Psoas muscle (tissue), 8 donors: ENCODE measurements around the gene ERCC2. TPM values are rescaled to one million over a fixed set of nuclear protein-coding genes. Genes with fewer than 3 reads are reported as not detected.

ENCODE experiments used
- ATAC-seq, 4 donors: fragments of 200-7000 bp; cut with Tn5 transposase; one replicate each; pipeline ENCODE4 v1.9.1; 2020; ENCODE audit warnings: moderate library complexity in 3 of 4, mild to moderate bottlenecking in 2 of 4
- DNase-seq, 2 donors: peaks; one replicate each; pipeline ENCODE4 v3.0.0-alpha.2; 2020
- H3K27ac ChIP-seq: fragments of 200-600 bp; one replicate; pipeline ENCODE4 v1.8.0; 2022
- H3K27me3 ChIP-seq, 3 donors: fragments of 200-600 bp in 1 of 3; one replicate each; pipeline versions ENCODE4 v1.6.1 to v1.8.0; 2013 to 2022; ENCODE audit warnings: low read length in 2 of 3, mild to moderate bottlenecking in 2 of 3, moderate library complexity in 1 of 3; ENCODE audit not compliant: insufficient read depth in 3 of 3
- H3K36me3 ChIP-seq, 2 donors: fragments of 200-600 bp in 1 of 2; one replicate each; pipeline versions ENCODE4 v1.6.1 to v1.8.0; 2013 to 2022; ENCODE audit warnings: low read depth in 1 of 2, mild to moderate bottlenecking in 1 of 2, moderate library complexity in 1 of 2; ENCODE audit not compliant: insufficient read depth in 1 of 2
- H3K4me1 ChIP-seq: fragments of 200-600 bp; one replicate; pipeline ENCODE4 v1.8.0; 2022
- H3K4me3 ChIP-seq: fragments of 200-600 bp; one replicate; pipeline ENCODE4 v1.8.0; 2022; ENCODE audit warnings: mild to moderate bottlenecking
- H3K9me3 ChIP-seq: fragments of 200-600 bp; one replicate; pipeline ENCODE4 v1.8.0; 2022
- WGBS, 3 donors: extraction: QIAGEN DNeasy Blood & Tissue Kit; methylation state at CpG; one replicate each; pipeline versions ENCODE4 v1.1.6 to v1.1.7; 2013; 5-methylcytosine and 5-hydroxymethylcytosine counted together
- intact Hi-C, 2 donors: fragments of 100-400 bp; cut with DNase I; formaldehyde crosslinking; loops; one replicate each; pipeline versions ENCODE4 v1.11.0 to v1.14.2; 2022
- polyA plus RNA-seq, 3 donors: library from polyadenylated mRNA; stranded (reverse); fragments of 200-250 nt; gene quantifications; one replicate each; pipeline ENCODE4 v1.2.3, GENCODE V29; 2013
- total RNA-seq, 4 donors: library from RNA; stranded (reverse); fragmentation: NEBNext Ultra II Directional in 2 of 4; extraction: Animal tissue kit (Norgen Biotek cat#: 25700) in 2 of 4; gene quantifications; one replicate each; pipeline versions ENCODE4 v1.2.1 to v1.2.4, GENCODE V29; 2021 to 2023
- TF ChIP-seq, protein P1 (sequence below): fragments of 200-600 bp; IDR thresholded peaks from one replicate; pipeline ENCODE4 v1.8.0; 2022; ENCODE audit warnings: antibody characterized with exemption
- donor health status: healthy with polysubstance abuse.
- donor health status: DM: no; HTN: no; CAD: no; lungs with moderate emphysema.
- donor health status: Bipolar disorder and iron deficiency.
- donor health status: healthy.
- donor health status: DM: yes; HTN: yes; CAD: no.
- donor health status: DM: no; HTN: no; CAD: no.
- donor health status: DM: no; HTN: no; CAD: no.
- donor health status: DM: yes; HTN: yes; CAD: no.

ERCC2 gene
- total and polyA plus RNA-seq, 7 donors, result 5.0 to 16.4 (median 9.3) TPM

DNA sequence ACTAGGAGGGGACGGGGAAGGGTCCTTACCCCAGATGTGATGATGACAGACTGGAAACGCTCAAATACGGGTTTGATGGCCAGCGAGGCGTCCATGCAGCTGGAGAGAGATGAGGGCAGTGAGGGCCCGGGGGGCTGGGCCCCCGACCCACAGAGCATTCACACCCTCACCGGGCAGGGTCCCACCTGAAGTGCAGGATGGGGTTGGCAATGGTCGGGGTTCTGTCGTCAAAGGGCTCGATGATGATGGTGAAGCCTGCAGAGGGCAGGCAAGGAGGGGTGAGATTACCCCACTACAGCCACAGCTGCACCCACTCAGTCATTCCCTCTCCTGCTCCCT lies 13.0 kb downstream of the ERCC2 start:
- ATAC-seq (no peak), DNase-seq (no peak)
- intact Hi-C loops, result no loop called here
- Histone ChIP-seq H3K27me3 (no peaks in the 10 kb centered on the region), H3K36me3 (peaks cover 0 to 55% of the 10 kb centered on the region in 2 donors), H3K27ac (no peak overlapping the region), H3K9me3 (no peaks in the 10 kb centered on the region), H3K4me3 (no peak overlapping the region), H3K4me1 (no peaks in the 10 kb centered on the region)
- WGBS, 3 donors, result 89 to 93% (median 91%) methylated on average over 11 of the region's 11 CpGs
- TF ChIP-seq, protein P1, sequence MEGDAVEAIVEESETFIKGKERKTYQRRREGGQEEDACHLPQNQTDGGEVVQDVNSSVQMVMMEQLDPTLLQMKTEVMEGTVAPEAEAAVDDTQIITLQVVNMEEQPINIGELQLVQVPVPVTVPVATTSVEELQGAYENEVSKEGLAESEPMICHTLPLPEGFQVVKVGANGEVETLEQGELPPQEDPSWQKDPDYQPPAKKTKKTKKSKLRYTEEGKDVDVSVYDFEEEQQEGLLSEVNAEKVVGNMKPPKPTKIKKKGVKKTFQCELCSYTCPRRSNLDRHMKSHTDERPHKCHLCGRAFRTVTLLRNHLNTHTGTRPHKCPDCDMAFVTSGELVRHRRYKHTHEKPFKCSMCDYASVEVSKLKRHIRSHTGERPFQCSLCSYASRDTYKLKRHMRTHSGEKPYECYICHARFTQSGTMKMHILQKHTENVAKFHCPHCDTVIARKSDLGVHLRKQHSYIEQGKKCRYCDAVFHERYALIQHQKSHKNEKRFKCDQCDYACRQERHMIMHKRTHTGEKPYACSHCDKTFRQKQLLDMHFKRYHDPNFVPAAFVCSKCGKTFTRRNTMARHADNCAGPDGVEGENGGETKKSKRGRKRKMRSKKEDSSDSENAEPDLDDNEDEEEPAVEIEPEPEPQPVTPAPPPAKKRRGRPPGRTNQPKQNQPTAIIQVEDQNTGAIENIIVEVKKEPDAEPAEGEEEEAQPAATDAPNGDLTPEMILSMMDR, result no peak

DNA sequence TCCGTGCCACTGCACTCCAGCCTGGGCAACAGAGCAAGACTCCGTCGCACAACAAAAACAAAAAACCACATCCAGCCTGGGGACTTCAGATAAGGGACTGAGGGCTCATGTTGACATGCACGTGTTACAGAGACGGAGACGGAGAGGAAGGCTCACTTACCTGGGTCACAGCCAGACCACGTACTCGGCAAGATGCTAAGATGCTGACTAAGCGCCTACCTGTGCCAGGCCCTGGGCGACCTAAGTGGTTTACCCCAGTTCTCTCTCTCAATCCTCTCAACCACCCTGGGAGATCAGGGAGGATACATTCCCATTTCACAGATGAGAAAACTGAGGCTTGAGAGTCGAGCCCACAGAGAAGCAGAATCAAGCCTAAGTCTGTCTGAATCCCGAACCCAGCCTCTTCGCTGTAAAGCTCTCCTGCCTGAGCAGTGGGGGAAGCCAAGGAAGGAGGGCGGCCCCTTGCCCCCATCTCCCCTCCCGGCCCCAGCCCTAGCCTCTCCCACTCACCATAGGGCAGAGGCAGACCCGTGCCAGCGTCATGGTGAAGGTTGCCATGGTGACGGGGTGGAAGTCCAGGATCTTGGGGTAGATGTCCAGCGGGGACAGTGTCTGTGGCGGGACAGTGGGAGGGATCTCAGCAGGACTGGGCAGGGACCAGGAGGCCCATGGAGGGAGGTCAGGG lies 13.5 kb downstream of the ERCC2 start:
- Histone ChIP-seq H3K9me3 (no peaks in the 10 kb centered on the region), H3K36me3 (peaks cover 0 to 55% of the 10 kb centered on the region in 2 donors), H3K4me3 (no peak overlapping the region), H3K27ac (no peak overlapping the region), H3K4me1 (no peaks in the 10 kb centered on the region), H3K27me3 (no peaks in the 10 kb centered on the region)
- DNase-seq (no peak), ATAC-seq (no peak)
- TF ChIP-seq, protein P1, result no peak
- WGBS, 3 donors, result 88 to 92% (median 90%) methylated on average over 20 of the region's 20 CpGs
- intact Hi-C loops, result no loop called here

DNA sequence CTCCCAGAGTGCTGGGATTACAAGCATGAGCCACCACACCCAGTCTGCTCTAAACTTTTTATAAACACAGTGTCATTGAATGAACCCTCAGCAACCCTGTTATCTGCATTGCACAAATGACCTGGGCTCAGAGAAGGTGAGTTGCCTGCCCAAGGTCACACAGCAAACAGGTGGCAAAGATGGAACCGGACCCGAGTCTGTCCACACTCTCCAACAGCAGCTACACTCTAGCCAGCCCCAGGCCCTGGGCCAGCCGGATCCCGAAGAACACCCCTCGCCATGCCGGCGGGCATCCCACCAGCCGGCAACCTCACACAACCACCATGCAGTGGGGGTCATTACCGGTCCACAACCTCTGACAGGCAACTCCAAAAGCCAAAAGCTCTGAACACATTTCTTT lies 14.5 kb downstream of the ERCC2 start:
- H3K36me3 ChIP-seq, result peaks cover 2 to 53% of the 10 kb centered on the region in 2 donors
- no peaks in the 10 kb centered on the region for H3K9me3 ChIP-seq
- ATAC-seq, result no peak
- no peak for DNase-seq
- no peak overlapping the region for H3K4me3 ChIP-seq
- intact Hi-C loops, result no loop called here
- H3K27ac ChIP-seq, result no peak overlapping the region
- TF ChIP-seq, protein P1, result no peak
- WGBS, 3 donors, result 94 to 96% (median 96%) methylated on average over 9 of the region's 9 CpGs
- H3K27me3 ChIP-seq, result no peaks in the 10 kb centered on the region
- H3K4me1 ChIP-seq, result no peaks in the 10 kb centered on the region

DNA sequence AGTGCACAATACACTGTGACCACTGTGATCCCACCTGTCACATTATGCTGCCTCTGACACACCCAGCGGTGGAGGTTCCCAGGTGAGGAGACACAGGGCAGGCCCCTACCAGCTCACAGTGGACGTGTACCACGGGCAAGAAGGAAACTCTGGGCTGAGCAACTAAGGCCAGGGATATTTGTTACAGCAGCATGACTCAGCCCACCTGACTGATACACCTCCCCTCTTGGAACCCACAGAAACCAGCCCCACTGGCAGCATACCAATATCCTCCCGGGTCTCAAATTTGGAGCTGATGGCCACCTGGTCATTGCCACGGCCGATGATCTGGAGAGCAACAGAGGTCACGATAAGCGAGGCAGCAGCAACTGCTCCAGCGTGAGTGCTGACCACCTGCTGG lies 15.0 kb downstream of the ERCC2 start:
- no peak overlapping the region for H3K4me3 ChIP-seq
- H3K9me3 ChIP-seq, result no peaks in the 10 kb centered on the region
- intact Hi-C loops, result no loop called here
- TF ChIP-seq, protein P1, result no peak
- WGBS, 3 donors, result 89 to 91% (median 91%) methylated on average over 9 of the region's 9 CpGs
- ATAC-seq, result no peak
- H3K27me3 ChIP-seq, result no peaks in the 10 kb centered on the region
- H3K36me3 ChIP-seq, result peaks cover 2 to 51% of the 10 kb centered on the region in 2 donors
- no peaks in the 10 kb centered on the region for H3K4me1 ChIP-seq
- no peak overlapping the region for H3K27ac ChIP-seq
- DNase-seq, result no peak
